Inflammatory macrophage (primary cell): ENCODE data around the gene FREY1.

Experiments
- DNase-seq, 2 donors: peaks; one replicate each; pipeline ENCODE4 v3.0.0-alpha.2; 2020 to 2022
- total RNA-seq, 18 experiments: gene quantifications; one replicate each; lab custom pipeline; 2026; ENCODE audit warnings: mixed read lengths in 6 of 18, inconsistent platforms in 2 of 18; lab: John Stamatoyannopoulos, UW

FREY1 gene
- total RNA-seq, result 0.11 to 0.75 (median 0.33) reads per million in 18 experiments

- DNase-seq, result no peak
These were observed at the start of gene FREY1 for GRCh38 chr11:45906965-45907611. Gene FREY1, minus strand, starts transcription at chr11:45907271. Its CDS starts 26 bp downstream, at chr11:45907245.

GRCh38 chr11:45949992-45950407 is 42.9 kb upstream of the FREY1 start:
- no peak for DNase-seq

- DNase-seq, result no peak
These were observed 41.3 kb upstream of the FREY1 start for GRCh38 chr11:45948356-45948755.

GRCh38 chr11:45947885-45948284 is 40.8 kb upstream of the FREY1 start:
- no peak for DNase-seq

GRCh38 chr11:45945397-45945999 is 38.4 kb upstream of the FREY1 start:
- no peak for DNase-seq

GRCh38 chr11:45942381-45942780 is 35.3 kb upstream of the FREY1 start:
- no peak for DNase-seq

- no peak for DNase-seq
These were observed 34.2 kb upstream of the FREY1 start for GRCh38 chr11:45941285-45941684.

GRCh38 chr11:45939836-45940235 is 32.8 kb upstream of the FREY1 start:
- no peak for DNase-seq

GRCh38 chr11:45937916-45938315 is 30.8 kb upstream of the FREY1 start:
- no peak for DNase-seq

GRCh38 chr11:45936511-45937054 is 29.5 kb upstream of the FREY1 start:
- no peak for DNase-seq

GRCh38 chr11:45935349-45936064 is 28.4 kb upstream of the FREY1 start:
- DNase-seq, result peak in 1 of 2 donors; percentile 10

GRCh38 chr11:45934580-45935318 is 27.7 kb upstream of the FREY1 start:
- no peak for DNase-seq

GRCh38 chr11:45933846-45934579 is 26.9 kb upstream of the FREY1 start:
- no peak for DNase-seq

GRCh38 chr11:45933131-45933831 is 26.2 kb upstream of the FREY1 start:
- peak; percentile 67 to 68 for DNase-seq

- no peak for DNase-seq
These were observed 25.1 kb upstream of the FREY1 start for GRCh38 chr11:45932217-45932616.

- peak; percentile 25 to 40 for DNase-seq
These were observed 24.7 kb upstream of the FREY1 start for GRCh38 chr11:45931739-45932138.

- DNase-seq, result no peak
These were observed 24.0 kb upstream of the FREY1 start for GRCh38 chr11:45930951-45931570.

GRCh38 chr11:45930031-45930794 is 23.1 kb upstream of the FREY1 start:
- peak in 1 of 2 donors; percentile 5 for DNase-seq

GRCh38 chr11:45929486-45930030 is 22.5 kb upstream of the FREY1 start:
- DNase-seq, result no peak
